GM10847 (cell line): ENCODE data around the gene N4BP2L2.

Experiments used
- POLR2A ChIP-seq: IDR thresholded peaks from 2 replicates; pipeline ENCODE4 v1.6.1; 2011; ENCODE audit not compliant: insufficient read length; ENCODE audit errors: extremely low read depth

Gene N4BP2L2

DNA sequence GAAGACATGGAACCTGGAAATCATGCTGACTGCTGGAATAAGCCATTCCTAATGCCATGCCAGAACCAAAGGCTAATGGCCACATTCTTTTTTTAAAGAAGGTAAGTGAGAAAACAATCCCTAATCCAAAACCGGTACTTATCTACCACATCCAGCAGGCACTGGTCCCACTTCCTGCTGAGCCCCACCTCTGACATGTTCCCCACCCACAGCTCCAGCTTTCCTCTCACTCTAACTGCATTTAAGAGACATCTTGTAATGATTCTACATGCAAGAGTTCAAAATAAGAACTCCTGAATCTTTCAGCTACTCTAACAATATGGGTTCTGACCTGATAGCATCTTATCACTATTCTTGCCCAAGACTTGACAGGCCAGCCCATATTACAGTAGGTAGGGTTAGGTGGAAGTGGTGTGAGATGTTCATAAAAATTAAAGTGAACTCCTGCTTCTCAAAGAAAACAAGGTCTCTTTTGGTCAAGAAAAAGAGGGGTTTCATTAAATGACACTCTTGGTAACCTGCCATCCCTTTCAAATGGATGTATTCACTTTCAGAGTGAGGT lies 41.9 kb downstream of the N4BP2L2 start:
- no peak for TF ChIP-seq POLR2A

DNA sequence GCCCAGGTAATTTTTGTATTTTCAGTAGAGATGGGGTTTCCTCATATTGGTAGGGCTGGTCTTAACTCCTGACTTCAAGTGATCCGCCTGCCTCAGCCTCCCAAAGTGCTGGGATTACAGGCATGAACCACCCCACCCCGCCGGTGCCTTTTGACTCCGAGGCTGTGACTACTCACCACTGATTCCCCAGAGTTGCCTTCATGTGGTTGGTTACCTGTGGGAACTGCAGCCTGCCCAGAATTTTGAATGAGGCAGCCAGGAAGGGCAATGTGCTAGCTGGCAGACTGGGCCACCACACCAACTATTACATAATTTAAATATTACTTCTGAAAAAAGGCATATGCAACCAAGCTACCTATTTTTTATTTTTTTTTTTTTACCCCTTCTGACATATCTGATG lies 42.8 kb downstream of the N4BP2L2 start:
- no peak for TF ChIP-seq POLR2A

DNA sequence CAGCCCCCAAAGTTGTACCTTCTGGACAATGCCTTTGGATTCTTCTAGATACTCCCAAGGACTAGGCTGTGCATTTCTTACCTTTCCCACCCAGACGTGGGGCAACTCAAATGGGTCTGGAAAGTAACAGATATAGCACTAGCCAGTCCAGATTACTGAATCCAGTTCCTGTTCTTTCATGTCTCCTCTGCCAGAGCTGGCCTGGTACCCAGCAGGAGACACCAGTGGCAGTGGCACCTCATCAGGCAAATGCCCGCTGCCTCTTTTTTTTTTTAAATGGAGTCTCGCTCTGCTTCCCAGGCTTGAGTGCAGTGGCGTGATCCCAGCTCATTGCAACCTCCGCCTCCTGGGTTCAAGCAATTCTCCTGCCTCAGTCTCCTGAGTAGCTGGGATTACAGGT lies 43.2 kb downstream of the N4BP2L2 start:
- no peak for TF ChIP-seq POLR2A

DNA sequence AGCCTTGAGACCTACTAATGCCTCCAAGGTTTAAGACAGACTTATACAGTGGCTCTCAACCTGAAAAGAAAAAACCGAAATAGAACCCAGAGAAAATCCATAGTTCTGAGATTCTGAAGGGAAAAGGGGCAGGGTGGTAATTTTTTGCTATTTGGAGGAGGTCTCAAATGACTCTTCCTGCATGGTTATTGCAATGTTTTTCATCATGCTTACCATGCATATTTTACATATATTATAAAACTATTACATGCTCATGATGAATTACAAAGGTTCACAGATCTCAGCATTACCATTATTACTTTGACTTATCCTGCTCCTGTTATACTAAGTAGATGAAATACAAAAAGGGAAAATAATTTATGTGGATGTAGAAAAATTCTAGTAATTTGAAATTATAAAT lies 47.6 kb downstream of the N4BP2L2 start:
- no peak for TF ChIP-seq POLR2A

DNA sequence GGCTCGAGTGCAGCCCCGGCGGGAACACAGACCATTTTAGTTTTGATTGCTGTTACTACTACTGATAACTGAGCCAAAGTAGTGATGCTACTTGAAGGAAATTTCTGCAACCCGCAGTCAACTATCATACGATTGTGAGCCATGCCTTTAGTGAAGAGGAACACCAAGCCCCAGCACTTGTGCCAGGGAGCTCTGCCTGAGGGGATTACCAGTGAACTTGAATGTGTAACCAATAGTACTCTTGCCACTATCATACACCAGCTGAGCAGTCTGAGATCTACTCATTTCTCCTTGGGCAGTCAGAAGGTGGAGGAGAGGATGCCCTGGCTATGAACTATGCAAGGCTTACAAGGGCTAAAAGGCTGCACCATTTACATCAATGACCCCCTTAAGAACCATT lies 61.7 kb downstream of the N4BP2L2 start:
- TF ChIP-seq POLR2A, result no peak

DNA sequence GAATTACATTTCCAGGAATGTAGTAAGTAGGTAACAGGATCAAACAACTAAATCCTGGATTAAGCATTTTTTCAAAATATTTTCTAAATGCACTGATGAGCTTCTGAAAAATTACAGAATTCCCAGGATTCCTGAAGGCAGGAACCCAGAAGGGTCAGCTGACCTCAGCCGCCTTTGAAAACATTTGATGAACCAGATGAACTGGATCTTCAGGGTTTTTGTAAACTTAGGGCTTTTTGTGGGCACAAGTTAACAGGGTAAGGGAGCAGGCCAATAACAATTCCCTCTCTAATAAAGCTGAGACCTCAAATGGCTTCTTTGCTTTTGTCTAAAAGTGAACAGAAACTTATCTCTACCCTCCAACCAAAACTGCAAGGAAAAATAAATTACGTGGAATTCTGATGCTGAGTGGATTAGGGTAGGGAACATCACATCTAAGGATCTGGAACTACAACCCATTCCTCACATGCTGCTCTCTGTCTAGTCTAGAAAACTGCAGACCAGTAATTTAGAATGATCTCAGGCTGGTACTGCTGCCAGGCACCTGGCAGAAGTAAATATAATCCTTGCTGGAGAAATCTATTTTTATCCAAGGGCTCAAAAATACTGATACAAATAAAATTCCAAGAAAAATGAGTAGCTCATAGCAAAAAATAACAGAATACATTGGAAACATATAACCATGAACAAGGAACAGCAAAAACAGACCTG lies 62.4 kb downstream of the N4BP2L2 start:
- TF ChIP-seq POLR2A, result no peak

DNA sequence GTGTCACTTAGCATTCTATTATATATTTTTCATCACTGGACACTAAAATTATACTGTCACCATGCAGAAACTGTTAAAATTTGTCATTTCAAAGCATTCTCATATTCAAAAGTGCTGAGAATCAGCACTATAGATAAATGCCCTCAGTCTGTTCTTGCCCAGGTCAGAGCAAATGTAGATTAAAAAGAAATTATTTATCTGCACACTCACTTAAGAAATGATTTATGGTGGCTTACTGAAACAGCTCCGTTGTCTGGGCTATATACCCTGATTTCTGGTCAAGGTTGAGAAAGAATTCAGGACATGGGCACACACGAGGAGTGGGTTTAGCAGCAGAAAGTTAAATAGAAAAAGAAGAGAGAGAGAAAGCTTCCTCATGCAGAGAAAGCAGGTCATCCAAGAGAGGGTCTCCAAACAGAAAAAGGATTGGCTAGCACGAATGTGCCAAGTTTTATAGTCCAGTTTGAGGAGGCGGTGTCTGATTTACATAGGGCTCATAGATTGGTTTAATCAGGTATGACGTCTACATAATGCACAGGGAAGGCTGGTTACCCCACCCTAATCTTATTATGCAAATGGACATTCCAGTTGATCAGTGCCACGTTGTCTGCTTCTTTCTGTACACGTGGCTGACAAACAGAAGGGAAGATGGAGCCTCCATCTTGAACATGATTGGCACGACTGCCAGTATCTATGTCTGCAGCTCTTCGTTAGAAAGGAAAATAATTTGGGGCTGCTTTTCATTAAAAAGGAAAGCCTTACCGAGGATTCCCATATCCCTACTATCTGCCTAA lies 63.4 kb downstream of the N4BP2L2 start:
- no peak for TF ChIP-seq POLR2A

DNA sequence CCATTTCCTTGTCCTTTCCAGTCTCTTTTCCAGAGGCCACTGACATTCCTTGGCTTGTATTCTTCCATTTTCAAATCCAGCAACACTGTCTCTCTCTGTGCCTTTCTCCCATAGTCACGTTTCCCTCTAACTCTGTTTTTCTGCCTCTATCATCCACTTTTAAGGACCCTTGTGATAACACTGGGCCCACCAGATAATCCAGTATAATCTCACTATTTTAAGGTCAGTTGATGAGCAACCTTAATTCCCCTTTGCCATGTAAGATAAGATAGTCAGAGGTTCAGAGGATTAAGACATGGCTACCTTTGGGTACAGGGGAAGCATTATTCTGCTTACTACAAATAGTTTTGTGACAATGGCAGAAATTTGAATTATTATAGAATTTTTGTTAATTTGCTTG lies 64.9 kb downstream of the N4BP2L2 start:
- TF ChIP-seq POLR2A, result no peak

DNA sequence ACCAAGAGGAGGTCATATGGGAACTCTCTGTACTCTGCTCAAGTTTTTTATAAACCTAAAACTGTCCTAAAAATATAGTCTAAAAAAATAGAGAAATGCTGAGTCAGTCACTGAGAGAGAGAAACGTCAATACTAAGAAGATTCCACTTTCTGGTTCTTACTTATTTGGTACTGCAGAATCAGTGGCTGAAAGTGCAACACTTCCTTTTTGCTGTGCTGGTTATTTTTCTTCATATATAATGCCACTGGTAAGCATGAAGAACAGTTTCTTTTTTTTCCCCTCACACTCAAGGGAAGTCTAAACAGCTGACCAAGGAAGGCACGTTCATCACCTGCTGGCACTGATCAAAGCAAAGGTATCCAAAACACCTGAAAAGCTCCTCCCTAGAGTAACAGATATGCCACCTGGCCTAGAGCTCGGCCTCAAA lies 66.4 kb downstream of the N4BP2L2 start:
- TF ChIP-seq POLR2A, result no peak

DNA sequence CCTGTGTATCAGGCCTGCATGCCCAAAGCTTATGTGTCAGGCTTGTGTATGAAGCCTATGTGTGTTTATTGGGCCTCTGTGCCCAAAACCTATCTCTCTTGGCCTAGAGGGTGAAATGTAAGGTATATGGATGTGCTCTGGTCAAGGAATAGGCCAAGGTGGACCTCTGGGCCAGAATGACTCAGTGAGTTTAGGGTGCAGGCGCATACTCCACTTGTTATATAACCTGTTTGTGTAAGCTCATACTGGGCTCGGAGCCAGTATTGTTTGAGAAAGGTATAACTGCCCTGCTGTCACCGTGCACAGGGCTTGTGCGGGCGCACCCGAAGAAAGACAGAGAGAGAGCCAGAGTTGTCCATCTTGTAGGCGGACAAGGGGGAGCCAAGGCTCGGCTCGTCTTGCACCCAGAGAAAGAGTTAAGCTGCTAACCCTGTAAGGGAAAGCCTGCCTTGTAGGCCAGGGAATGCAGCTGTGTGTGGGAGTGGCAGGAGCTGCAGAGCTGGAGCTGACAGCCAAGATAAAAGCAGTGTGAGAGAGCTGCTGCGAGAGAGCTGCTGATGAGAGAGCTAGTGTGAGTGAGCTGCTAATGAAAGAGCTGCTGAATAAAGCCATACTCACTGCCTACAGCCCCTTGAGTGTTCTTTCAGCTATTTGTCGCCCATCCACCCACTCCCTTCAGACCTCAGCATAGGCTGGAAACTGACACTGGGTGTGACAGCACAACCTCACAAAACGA lies 67.2 kb downstream of the N4BP2L2 start:
- no peak for TF ChIP-seq POLR2A

DNA sequence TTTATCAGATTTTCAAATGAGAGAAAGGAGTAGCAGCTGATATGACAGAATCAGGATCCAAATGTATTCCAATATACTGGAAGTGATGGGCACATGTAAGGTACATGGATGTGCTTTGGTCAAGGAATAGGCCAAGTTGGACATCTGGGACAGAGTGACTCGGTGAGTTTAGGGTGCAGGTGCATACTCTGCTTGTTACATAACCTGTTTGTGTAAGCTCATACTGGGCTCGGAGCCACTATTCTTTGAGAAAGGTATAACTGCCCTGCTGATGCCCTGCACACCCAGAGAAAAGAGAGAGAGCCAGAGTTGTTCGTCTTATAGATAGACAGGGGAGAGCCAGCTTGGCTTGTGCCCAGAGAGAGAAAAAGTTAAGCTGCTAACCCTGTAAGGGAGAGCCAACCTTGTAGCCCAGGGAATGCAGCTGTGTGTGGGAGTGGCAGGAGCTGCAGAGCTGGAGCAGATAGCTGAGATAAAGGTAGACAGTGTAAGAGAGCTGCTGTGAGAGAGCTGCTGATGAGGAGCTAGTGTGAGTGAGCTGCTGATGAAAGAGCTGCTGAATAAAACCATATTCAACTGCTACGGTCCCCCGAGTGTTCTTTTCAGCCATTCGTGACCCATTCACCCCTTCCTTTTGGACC lies 70.0 kb downstream of the N4BP2L2 start:
- no peak for TF ChIP-seq POLR2A

DNA sequence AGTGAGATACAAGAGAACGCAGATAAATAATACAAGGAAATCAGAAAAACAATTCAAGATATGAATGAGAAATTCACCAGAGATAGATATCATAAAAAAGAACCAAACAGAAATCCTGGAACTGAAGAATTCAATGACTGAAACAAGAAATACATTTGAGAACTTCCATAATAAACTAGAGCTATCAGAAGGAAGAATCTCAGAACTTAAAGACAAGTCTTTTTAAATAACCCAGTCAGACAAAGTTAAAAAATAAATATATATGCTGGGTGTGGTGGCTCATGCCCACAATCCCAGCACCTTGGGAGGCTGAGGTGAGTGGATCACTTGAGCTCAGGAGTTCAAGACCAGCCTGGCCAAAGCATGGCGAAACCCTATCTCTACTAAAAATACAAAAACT lies 82.0 kb downstream of the N4BP2L2 start:
- no peak for TF ChIP-seq POLR2A

DNA sequence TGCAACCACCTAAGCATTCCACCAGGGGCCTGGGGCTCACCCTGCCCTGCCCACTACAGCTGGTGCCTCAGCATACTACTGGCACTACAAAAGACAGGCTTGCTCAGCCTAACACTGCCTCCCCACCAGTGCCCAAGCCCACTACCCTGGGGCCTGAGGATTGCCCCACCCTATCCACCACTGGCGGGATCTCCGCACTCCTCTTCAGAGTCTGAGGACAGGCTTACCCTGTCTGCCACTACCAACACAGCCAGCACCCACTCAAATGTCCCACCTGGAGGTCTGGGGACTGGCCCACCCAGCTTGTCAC lies 83.0 kb downstream of the N4BP2L2 start:
- TF ChIP-seq POLR2A, result no peak

DNA sequence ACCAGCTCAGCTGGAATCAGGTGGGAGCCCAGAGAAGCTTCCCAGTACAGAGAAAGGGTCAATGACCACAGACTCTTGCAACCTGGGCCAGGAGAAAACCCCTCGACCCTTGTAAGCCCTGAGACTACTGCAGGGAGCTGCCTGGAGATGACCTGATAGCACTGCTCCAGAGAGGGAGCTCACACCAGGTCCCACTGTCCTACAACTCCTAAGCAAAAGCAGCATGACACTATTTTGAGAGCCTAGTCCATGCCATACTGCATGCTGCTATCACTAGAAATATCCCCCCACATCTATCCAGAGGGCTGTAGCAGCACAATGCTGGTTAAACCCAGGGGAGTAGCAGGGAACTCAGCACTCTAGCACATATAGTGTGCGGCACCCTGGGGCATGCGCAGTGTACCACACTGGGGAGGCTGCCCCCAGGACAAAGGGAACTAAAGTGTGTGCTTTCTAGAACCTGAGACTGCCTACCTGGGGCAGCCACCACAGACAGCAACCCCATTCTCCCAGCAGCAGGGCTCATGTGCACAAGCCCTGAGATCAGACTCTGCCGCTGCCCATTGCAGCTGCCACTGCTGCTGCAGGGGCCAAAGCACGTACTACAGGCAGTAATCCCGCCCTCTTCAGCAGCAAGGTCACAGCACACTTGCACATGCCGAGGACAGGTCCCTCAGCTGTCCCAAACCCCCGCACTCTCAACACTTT lies 83.6 kb downstream of the N4BP2L2 start:
- TF ChIP-seq POLR2A, result no peak

DNA sequence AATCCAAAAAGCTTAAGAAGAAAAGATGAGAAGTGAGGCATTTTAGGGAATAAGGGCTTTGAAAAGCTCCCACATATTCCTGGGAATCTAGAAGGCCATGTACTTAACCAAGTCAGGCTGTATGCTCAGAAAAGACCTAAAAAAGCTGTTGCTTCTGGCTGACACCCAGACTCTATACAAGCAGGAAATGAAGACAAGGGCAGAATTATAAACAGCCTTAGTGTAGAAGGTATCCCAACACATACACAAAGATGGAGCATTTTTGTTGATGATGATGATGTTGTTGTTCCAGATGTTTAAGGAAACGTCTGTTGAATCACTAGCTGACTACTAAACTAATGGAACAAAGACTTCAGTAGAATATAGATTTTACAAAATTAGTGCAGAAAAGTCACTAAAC lies 84.6 kb downstream of the N4BP2L2 start:
- TF ChIP-seq POLR2A, result no peak
